RCC 7860 (cell line): ENCODE results near the gene CARD11.

Source experiments
- DNase-seq: peaks from one replicate; pipeline ENCODE4 v3.0.0-alpha.2; 2015; ENCODE audit warnings: low spot score
- FAIRE-seq: peaks from 2 replicates; lab custom pipeline; 2012; peaks lifted over from hg19 to GRCh38; lab: Jason Lieb, UNC

The CARD11 gene

DNA sequence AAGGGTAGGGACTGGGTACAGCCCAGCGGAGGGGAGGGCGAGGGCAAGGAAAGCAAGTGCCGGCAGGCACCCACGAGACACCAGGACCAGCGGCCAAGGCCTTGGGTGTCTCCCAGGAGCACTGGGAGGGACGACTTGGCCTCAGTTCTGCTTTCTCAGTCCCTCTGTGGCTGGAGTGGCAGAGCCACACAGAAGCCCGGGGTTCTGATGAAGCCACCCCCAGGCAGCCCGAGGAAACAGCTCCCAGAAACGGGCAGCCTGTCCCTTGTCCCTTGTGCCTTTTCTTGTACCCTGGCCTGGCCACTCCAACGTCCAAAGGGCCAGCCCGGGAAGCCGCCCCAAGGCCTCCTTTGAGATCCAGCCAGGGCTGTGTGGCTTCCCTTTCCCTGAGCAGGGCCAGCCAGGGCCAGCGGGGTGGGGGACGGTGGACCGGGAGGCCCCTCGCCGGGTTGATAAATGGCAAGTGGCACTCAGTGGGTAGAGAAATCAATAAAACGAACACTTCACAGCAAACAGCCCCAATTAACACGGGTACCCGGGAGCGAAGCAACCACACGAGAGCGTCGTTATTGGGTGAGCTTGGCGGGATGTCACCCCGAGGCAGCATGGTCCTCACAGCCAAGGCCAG lies 129.8 kb downstream of the CARD11 start:
- no peak for DNase-seq
- FAIRE-seq = no peak

DNA sequence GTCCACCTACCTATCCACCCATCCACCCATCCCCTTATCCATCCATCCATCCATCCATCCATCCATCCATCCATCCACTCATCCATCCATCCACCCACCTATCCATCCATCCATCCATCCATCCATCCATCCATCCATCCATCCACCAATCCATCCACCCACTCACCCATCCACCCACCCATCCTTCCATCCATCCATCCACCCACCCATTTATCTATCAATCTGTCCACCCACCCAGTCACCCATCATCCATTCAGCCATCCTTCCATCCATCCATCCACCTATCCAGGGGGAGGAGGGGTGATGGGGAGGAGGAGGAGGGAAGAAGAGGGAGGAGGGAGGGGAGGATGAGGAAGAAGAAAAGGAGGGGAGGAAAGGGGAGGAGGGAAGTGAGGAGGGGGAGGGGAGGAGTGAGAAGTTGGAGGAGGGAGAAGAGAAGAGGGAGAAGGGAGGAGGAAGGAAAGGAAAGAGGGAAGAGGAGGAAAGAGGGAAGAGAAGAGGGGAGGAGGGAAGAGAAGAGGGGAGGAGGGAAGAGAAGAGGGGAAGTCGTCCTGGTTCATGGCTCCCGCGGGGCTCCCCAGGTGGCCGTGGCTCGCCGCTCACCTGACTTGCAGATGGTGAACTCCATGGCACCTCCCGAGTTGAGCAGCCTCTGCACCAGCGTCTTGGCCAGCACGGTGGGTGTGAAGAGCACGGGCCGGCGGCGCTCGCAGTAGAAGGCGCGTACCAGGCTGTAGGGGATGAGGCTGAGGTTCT lies 130.8 kb downstream of the CARD11 start:
- no peak for FAIRE-seq
- no peak for DNase-seq

- DNase-seq (no peak), FAIRE-seq (no peak)
Observed at GRCh38 chr7:2911466-2911865, 132.2 kb downstream of the CARD11 start.

GRCh38 chr7:2909471-2910039 lies 134.1 kb downstream of the CARD11 start:
- DNase-seq = no peak
- no peak for FAIRE-seq

DNA sequence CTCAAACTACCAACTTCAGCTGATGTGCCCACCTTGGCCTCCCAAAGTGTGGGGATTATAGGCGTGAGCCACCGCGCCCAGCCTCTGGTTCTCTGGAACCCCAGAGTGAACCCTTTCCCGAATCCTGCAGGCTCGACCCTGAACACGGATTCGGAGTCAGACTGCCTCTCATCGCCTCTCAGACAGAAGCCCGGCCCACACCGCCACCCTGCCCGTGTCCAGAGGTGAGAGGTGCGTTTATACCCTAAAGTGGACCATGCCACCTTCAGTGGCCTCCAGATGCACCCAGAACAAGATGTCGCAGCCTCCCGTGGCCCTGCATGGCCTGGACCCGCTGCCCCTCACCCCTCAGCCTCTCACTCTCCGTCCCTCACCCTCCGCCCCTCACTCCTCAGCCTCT lies 134.6 kb downstream of the CARD11 start:
- no peak for DNase-seq
- FAIRE-seq = no peak

- no peak for FAIRE-seq
- DNase-seq = no peak
Observed at GRCh38 chr7:2908103-2908683, 135.5 kb downstream of the CARD11 start.

DNA sequence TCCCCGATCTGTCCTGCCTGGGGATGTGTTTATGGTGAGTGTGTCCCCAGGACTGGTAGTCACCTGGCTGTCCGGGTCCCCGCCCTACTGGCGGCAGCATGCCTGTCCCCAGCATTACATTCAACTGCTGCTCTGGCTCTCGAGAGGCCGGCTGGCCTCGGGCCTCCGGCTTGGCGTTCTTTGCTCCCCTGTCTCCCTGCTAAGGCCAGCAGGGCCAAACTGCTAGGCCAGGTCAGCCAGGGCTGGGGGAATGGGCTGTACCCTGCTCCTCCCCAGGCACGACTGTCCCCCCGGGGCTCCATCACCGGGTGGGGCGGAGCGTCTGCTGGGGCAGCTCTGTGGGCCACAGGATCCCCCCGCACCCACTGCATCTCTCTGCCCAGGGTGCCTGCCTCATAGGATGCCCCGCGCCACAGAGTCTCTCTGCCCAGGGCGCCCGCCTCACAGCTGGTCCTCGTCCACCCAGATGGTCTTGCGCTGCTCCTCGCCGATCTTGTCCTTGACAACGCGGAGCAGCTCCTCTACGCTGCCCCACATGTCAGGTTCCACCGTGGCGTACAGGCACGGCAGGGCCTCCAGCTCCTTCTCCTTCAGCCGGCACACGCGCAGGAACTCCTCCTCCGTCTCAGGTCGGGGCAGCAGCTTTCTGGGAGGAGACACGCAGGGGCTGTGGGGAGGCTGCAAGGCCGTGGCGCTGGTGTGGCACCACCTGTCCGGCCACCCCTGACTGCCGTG lies 137.3 kb downstream of the CARD11 start:
- FAIRE-seq (no peak), DNase-seq (no peak)

DNA sequence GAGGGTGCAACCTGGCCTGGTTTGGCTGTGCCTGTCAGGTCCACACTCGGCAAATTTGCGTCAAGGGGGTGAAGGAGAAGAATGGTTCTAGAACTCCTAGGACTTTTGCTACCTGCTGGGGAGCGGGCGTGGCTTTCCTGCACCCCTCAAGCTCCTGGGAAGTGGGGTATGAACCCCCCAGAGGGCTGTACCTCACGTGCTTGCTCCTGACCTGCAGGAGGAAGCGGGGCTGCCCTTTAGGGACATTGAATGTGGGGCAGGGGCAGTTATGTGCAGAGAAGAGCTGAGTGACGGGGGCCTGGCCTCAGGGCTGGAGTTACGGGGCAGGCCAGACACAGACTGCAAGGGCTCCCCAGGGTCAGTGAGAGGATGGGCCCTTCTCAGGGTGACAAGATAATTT lies 138.2 kb downstream of the CARD11 start:
- DNase-seq (no peak), FAIRE-seq (no peak)

- DNase-seq = no peak
- no peak for FAIRE-seq
Observed at GRCh38 chr7:2905027-2905426, 138.6 kb downstream of the CARD11 start.

DNA sequence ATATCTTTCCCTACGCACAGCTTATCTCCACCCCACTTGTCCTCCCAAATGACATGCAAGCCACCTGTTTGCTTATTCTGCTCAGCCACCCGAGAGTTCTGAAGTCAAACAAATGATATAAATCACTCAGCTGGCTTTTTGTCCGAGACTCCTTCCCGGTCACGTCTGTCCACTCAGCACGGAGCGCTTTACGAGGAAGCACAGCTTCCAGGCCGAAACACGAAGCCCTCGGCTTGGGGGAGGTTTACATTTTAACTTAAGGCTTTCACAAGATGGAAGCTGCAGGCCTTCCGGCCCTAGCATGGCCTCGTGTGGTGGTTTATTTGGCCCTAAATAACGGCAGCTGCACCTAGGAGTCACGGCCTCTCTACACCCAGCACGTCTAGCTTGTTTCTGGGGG lies 139.5 kb downstream of the CARD11 start:
- DNase-seq (no peak), FAIRE-seq (no peak)

DNA sequence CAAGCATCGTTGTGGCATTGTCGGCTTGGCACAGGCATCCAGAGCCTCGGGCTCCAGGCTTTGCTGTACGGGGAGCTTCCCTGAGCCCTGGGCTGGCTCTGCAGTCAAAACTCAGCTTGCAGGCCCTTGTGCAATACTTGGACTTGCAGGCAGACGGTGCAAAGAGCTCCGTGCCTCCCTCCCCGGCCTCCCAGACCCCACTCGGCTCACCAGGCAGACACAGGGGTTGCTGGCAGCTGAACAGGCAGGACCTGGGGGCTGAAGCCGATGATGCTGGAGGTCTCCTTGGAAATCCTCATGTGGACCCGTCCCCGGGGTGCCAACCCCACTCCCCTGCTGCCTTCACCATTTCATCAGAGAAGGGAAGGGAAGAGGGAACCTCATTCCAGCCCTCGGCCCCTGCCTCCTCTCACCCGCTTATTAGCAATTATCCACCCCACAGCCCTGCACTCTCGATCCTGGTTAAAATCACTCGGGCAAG lies 139.9 kb downstream of the CARD11 start:
- DNase-seq = no peak

DNA sequence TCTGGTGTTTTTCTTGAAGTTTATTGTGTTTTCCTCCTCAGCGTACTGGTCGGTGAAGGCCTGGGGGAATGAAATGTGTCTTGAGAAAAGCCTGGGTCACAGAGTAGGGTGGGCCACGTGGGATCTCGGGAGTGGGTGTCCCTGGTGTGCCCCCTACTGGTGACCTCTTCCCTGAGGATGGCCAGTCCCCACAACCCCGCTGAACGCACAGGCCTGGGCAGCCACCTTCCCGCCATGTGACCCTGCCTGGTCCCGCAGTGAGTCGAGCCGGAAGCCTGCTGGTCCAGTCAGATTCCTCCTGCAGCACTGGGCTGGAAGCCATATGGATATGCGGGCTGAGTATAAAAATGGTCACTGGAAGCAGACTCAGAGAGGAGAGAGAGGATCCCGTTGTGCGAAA lies 146.6 kb downstream of the CARD11 start:
- FAIRE-seq = no peak
- DNase-seq = no peak

More for the DNA sequence above, 139.9 kb downstream of the CARD11 start:
- FAIRE-seq = no peak

- DNase-seq (no peak), FAIRE-seq (no peak)
Observed at GRCh38 chr7:2896131-2896530, 147.5 kb downstream of the CARD11 start.

DNA sequence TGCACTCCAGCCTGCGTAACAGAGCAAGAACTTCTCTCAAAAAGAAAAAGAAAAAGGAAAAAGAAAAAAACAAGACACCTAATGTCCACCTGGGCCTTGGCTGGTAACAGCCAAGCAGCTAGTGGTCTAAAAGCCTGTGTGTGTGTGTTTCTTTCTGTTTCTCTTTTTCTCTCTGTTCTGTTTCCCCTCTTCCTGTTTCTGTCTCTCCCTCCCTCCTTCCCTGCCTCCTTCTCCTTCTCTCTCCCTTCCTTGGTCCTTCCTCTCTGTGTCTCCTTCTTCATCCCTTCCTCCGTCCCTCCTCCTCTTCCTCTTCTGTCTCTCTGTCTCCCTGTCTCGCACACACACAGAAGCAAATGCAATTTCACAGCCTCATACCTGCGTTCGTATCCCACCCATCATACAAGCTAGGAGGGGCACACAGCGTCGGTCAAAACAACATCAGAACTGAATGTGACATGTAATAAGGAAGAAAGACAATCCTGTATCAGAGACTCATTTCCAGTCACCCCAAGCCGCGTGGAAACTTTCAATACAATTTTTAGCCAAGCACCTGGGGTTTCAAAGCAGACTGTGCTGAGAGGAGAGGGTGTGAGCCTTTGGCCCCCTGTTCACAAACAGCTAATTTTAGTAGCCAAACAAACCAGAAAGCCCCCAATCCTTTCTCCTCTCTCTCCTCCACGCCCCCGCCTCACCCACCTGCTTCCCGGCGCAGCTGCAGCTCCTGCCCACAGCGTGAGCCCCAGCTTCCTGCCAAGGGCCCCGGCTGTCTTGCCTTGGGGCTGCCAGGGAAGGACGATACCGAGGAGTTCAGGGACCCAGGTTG lies 149.3 kb downstream of the CARD11 start:
- FAIRE-seq (no peak), DNase-seq (no peak)

DNA sequence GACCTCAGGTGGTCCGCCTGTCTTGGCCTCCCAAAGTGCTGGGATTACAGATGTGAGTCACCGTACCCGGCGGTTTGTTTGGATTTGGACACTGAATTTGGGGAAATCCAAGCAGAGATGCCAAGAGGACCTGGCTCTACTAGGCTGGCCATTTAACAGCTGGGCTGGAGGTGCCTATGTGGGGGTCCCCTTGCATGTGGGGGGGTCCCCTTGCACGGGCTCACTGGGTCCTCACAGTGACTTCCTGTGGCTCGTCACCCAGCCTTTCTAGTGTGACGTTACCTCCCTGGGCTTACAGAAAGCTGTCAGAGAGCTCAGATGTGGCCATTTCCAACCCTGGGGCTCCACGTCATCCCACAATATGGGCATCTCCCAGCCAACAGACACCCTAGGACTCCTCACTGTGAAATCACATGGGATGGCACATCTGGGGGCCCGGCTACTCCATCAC lies 150.2 kb downstream of the CARD11 start:
- DNase-seq = no peak
- FAIRE-seq = no peak

DNA sequence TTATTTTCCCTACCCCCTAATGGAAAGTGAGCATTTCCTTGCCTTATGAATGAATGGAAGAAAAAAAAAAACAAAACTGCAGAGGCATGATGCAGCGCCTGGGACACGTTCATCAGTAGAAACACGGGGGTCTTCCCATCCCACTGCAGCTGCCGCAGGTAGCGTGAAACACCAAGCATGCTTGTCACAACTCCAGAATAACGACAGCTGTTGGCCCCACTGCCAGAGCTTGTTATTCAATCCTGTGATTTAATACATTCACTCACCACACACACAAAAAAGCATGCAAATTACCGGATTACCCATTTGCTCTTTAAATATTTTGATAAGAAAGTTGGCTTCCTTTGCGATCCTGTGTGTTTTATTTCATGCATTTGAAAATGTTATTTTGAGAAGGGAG lies 151.1 kb downstream of the CARD11 start:
- FAIRE-seq = no peak
- DNase-seq = no peak

DNA sequence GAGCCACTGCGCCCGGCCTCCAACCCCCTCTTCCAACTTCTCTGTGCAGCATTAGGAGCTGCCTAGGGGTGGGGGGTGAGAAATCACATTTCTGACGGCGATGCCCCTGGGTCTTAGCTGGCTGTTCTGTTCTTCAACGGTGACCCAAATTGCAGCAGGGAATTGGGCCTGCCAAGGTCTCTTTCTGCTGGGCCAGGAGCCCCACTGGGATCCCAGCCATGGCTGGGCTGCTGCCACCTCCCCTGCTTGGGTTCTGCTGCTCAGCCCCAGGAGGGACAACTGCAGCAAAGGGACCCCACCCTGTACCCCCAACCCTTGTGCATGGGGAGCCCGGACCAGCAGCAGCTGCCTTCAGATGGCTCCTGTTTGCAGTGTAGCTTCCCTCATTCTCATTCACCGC lies 155.9 kb downstream of the CARD11 start:
- FAIRE-seq (no peak), DNase-seq (no peak)

- peak; percentile 60 for DNase-seq
- peak; percentile 48 for FAIRE-seq
Observed at GRCh38 chr7:2886900-2887299, 156.8 kb downstream of the CARD11 start.

DNA sequence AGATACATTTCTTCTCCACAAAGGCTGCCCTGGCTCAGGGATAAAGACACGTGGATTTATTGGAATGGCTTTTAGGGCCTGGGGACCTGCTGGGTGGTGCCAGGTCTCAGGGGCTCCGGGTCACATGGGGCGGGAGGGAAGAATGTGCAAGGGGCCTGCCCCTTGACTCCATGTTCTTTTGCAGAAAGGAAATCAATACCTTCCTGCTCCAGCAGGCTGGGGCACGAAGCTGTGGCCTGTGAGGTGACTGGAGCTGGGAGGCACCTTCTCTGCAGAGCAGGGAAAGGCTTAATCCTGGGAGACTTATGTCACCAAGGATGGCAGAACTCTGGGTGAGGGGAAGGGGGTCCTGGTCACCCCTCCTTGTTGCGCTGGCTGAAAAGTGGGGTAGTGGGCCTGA lies 157.3 kb downstream of the CARD11 start:
- no peak for DNase-seq

GRCh38 chr7:2884161-2884560 lies 159.5 kb downstream of the CARD11 start:
- DNase-seq = no peak
- no peak for FAIRE-seq

More for the DNA sequence above, 157.3 kb downstream of the CARD11 start:
- FAIRE-seq = no peak
